Trophoblast cell (in vitro differentiated cells and primary cell): ENCODE results near the gene PSMB4.
"Not testable (repeated sequence)": the region's sequence is repeated elsewhere in the genome, so short reads cannot be mapped to it uniquely, and the experiment has no call there.

Source experiments
- DNase-seq, 2 donors: peaks; one replicate each; pipeline ENCODE4 v3.0.0-alpha.2; 2016
- H2AFZ ChIP-seq: 2 replicates; pipeline ENCODE4 v1.6.1; 2013; ENCODE audit warnings: low read length, moderate library complexity, mild to moderate bottlenecking; ENCODE audit not compliant: insufficient read depth, poor library complexity
- H2AK5ac ChIP-seq: 2 replicates; pipeline ENCODE4 v1.6.1; 2013; ENCODE audit warnings: mild to moderate bottlenecking, low read length
- H2BK120ac ChIP-seq: 2 replicates; pipeline ENCODE4 v1.6.1; 2013; ENCODE audit warnings: low read length, mild to moderate bottlenecking, moderate library complexity; ENCODE audit not compliant: insufficient read depth, poor library complexity
- H2BK12ac ChIP-seq: 2 replicates; pipeline ENCODE4 v1.6.1; 2013; ENCODE audit warnings: mild to moderate bottlenecking, low read length, moderate library complexity
- H2BK5ac ChIP-seq: 2 replicates; pipeline ENCODE4 v1.6.1; 2013; ENCODE audit warnings: low read length, low read depth, moderate library complexity, mild to moderate bottlenecking; ENCODE audit not compliant: poor library complexity
- H3K14ac ChIP-seq: 2 replicates; pipeline ENCODE4 v1.6.1; 2013; ENCODE audit warnings: mild to moderate bottlenecking, low read length
- H3K18ac ChIP-seq: 2 replicates; pipeline ENCODE4 v1.6.1; 2013; ENCODE audit warnings: mild to moderate bottlenecking, low read length
- H3K23ac ChIP-seq: 2 replicates; pipeline ENCODE4 v1.6.1; 2013; ENCODE audit warnings: low read length
- H3K27ac ChIP-seq: 2 replicates; pipeline ENCODE4 v1.5.1; 2013; ENCODE audit warnings: low read depth, mild to moderate bottlenecking, inconsistent platforms, low read length, moderate library complexity
- H3K27me3 ChIP-seq: 2 replicates; pipeline ENCODE4 v1.6.1; 2013; ENCODE audit warnings: inconsistent platforms, mild to moderate bottlenecking, low read length, moderate library complexity; ENCODE audit not compliant: insufficient read depth
- H3K36me3 ChIP-seq, 2 experiments: 1 replicate in 1 of 2; 2 replicates in 1 of 2; pipeline ENCODE4 v1.6.1; 2013; ENCODE audit warnings: low read length in 2 of 2, mild to moderate bottlenecking in 2 of 2, moderate library complexity in 1 of 2; ENCODE audit not compliant: insufficient read depth in 2 of 2, control insufficient read depth in 1 of 2
- H3K4ac ChIP-seq: 2 replicates; pipeline ENCODE4 v1.6.1; 2013; ENCODE audit warnings: low read depth, mild to moderate bottlenecking, low read length, moderate library complexity
- H3K4me1 ChIP-seq, 2 experiments: 1 replicate in 1 of 2; 2 replicates in 1 of 2; pipeline ENCODE4 v1.6.1; 2013; ENCODE audit warnings: low read length in 2 of 2, mild to moderate bottlenecking in 2 of 2, moderate library complexity in 1 of 2; ENCODE audit not compliant: insufficient read depth in 2 of 2, control insufficient read depth in 1 of 2
- H3K4me2 ChIP-seq: 2 replicates; pipeline ENCODE4 v1.6.1; 2013; ENCODE audit warnings: inconsistent platforms, mild to moderate bottlenecking, low read length, moderate library complexity
- H3K4me3 ChIP-seq: 2 replicates; pipeline ENCODE4 v1.5.1; 2013; ENCODE audit warnings: mild to moderate bottlenecking, low read depth, low read length, inconsistent platforms
- H3K79me1 ChIP-seq: one replicate; pipeline ENCODE4 v1.6.1; 2013; ENCODE audit warnings: low read length
- H3K79me2 ChIP-seq: 2 replicates; pipeline ENCODE4 v1.6.1; 2013; ENCODE audit warnings: low read length, mild to moderate bottlenecking; ENCODE audit not compliant: control insufficient read depth, insufficient read depth, poor library complexity
- H3K9ac ChIP-seq: 2 replicates; pipeline ENCODE4 v1.6.1; 2013; ENCODE audit warnings: mild to moderate bottlenecking, low read length
- H3K9me3 ChIP-seq: 2 replicates; pipeline ENCODE4 v1.6.1; 2013; ENCODE audit warnings: low read depth, mild to moderate bottlenecking, control low read depth, inconsistent platforms, low read length; ENCODE audit not compliant: insufficient read depth
- H4K12ac ChIP-seq: 2 replicates; pipeline ENCODE4 v1.6.1; 2013; ENCODE audit warnings: low read depth, mild to moderate bottlenecking, low read length, moderate library complexity
- H4K8ac ChIP-seq: 2 replicates; pipeline ENCODE4 v1.6.1; 2013; ENCODE audit warnings: low read depth, mild to moderate bottlenecking, low read length, moderate library complexity
- H4K91ac ChIP-seq: one replicate; pipeline ENCODE4 v1.6.1; 2013; ENCODE audit warnings: low read depth, mild to moderate bottlenecking, low read length, moderate library complexity
- WGBS: extraction: QIAGEN DNeasy Blood & Tissue Kit; methylation state at CpG from one replicate; pipeline ENCODE4 v1.1.7; 2013; ENCODE audit warnings: missing lambda C conversion rate; ENCODE audit not compliant: insufficient read length, insufficient coverage; ENCODE audit errors: extremely low coverage; 5-methylcytosine and 5-hydroxymethylcytosine counted together

Gene PSMB4

GRCh38 chr1:151433827-151434226 is 34.5 kb downstream of the PSMB4 start:
- not testable (repeated sequence) for H4K12ac ChIP-seq, H3K23ac ChIP-seq, DNase-seq, H3K9ac ChIP-seq, H3K18ac ChIP-seq, H3K4me3 ChIP-seq, H2BK12ac ChIP-seq, H3K4me2 ChIP-seq, H3K27me3 ChIP-seq, H2BK120ac ChIP-seq, H2AK5ac ChIP-seq, H2BK5ac ChIP-seq, H4K91ac ChIP-seq, H3K14ac ChIP-seq, H3K79me1 ChIP-seq, H3K4me1 ChIP-seq, H3K4ac ChIP-seq, H3K79me2 ChIP-seq, H3K9me3 ChIP-seq, H2AFZ ChIP-seq, H4K8ac ChIP-seq, H3K27ac ChIP-seq
- peaks cover 9 to 18% of the 10 kb centered on the region in 2 experiments for H3K36me3 ChIP-seq
- WGBS, result no CpG with 5 or more reads among the region's 5 CpGs

- H2BK5ac ChIP-seq, result no peak overlapping the region
- no peak overlapping the region for H3K9ac ChIP-seq
- no peak overlapping the region for H2AFZ ChIP-seq
- H3K18ac ChIP-seq, result no peak overlapping the region
- no peak for DNase-seq
- H2AK5ac ChIP-seq, result no peak overlapping the region
- peaks cover 9 to 13% of the 10 kb centered on the region in 2 experiments for H3K36me3 ChIP-seq
- H3K4me3 ChIP-seq, result no peak overlapping the region
- H3K79me2 ChIP-seq, result peaks cover 4% of the 10 kb centered on the region
- no peaks in the 10 kb centered on the region for H3K79me1 ChIP-seq
- no peak overlapping the region for H3K14ac ChIP-seq
- no peaks in the 10 kb centered on the region for H3K27me3 ChIP-seq
- no peaks in the 10 kb centered on the region for H3K4me1 ChIP-seq
- H3K23ac ChIP-seq, result no peak overlapping the region
- H4K12ac ChIP-seq, result no peak overlapping the region
- WGBS, result no CpG with 5 or more reads among the region's 3 CpGs
- no peak overlapping the region for H2BK120ac ChIP-seq
- H2BK12ac ChIP-seq, result no peak overlapping the region
- no peak overlapping the region for H3K4me2 ChIP-seq
- H3K4ac ChIP-seq, result no peak overlapping the region
- H3K9me3 ChIP-seq, result no peaks in the 10 kb centered on the region
- no peak overlapping the region for H4K8ac ChIP-seq
- H4K91ac ChIP-seq, result no peak overlapping the region
- no peak overlapping the region for H3K27ac ChIP-seq
These were observed 35.8 kb downstream of the PSMB4 start for GRCh38 chr1:151435174-151435573.

- no peak for DNase-seq
- no peak overlapping the region for H2BK12ac ChIP-seq
- H3K79me2 ChIP-seq, result peaks cover 4% of the 10 kb centered on the region
- H4K8ac ChIP-seq, result no peak overlapping the region
- no peak overlapping the region for H3K14ac ChIP-seq
- no peak overlapping the region for H3K9ac ChIP-seq
- H4K91ac ChIP-seq, result no peak overlapping the region
- no peak overlapping the region for H3K23ac ChIP-seq
- no peak overlapping the region for H3K4me2 ChIP-seq
- WGBS, result no CpG with 5 or more reads among the region's 6 CpGs
- H4K12ac ChIP-seq, result no peak overlapping the region
- H3K27ac ChIP-seq, result no peak overlapping the region
- H3K9me3 ChIP-seq, result no peaks in the 10 kb centered on the region
- peak overlapping the region; percentile 27 for H3K4ac ChIP-seq
- H2BK5ac ChIP-seq, result no peak overlapping the region
- no peak overlapping the region for H2AFZ ChIP-seq
- no peaks in the 10 kb centered on the region for H3K27me3 ChIP-seq
- H2AK5ac ChIP-seq, result no peak overlapping the region
- H3K36me3 ChIP-seq, result peaks cover 11 to 13% of the 10 kb centered on the region in 2 experiments
- no peak overlapping the region for H3K18ac ChIP-seq
- no peaks in the 10 kb centered on the region for H3K79me1 ChIP-seq
- H3K4me3 ChIP-seq, result no peak overlapping the region
- H2BK120ac ChIP-seq, result no peak overlapping the region
- H3K4me1 ChIP-seq, result no peaks in the 10 kb centered on the region
These were observed 37.6 kb downstream of the PSMB4 start for GRCh38 chr1:151436985-151437384.

- not testable (repeated sequence) for H2BK120ac ChIP-seq, H3K9ac ChIP-seq
These were observed 38.0 kb downstream of the PSMB4 start for GRCh38 chr1:151437396-151437795.

More at GRCh38 chr1:151437396-151437795, 38.0 kb downstream of the PSMB4 start:
- no CpG with 5 or more reads among the region's 8 CpGs for WGBS
- H3K14ac ChIP-seq, H2BK12ac ChIP-seq, H2BK5ac ChIP-seq, H4K12ac ChIP-seq, H3K27me3 ChIP-seq, H3K79me1 ChIP-seq, H3K23ac ChIP-seq, H3K18ac ChIP-seq, H3K9me3 ChIP-seq, H4K8ac ChIP-seq, H3K27ac ChIP-seq, DNase-seq, H4K91ac ChIP-seq, H2AFZ ChIP-seq, H3K4me2 ChIP-seq, H2AK5ac ChIP-seq, H3K4me3 ChIP-seq, H3K4me1 ChIP-seq, H3K79me2 ChIP-seq: not testable (repeated sequence)
- Histone ChIP-seq H3K36me3 (peaks cover 11 to 13% of the 10 kb centered on the region in 2 experiments), H3K4ac (peak overlapping the region; percentile 14)
